Tibial nerve (tissue), 4 donors: Measurements from ENCODE around the gene INAFM1. TPM values are rescaled to one million over a fixed set of nuclear protein-coding genes. Genes with fewer than 3 reads are reported as not detected.
A peak's percentile ranks its signal among the peaks of the same experiment; 100 is the strongest.

ENCODE experiments used
- DNase-seq, 2 donors: peaks; one replicate each; pipeline ENCODE4 v3.0.0-alpha.2; 2019; ENCODE audit warnings: low spot score in 2 of 2
- H3K27ac ChIP-seq, 4 donors: fragments of 200-600 bp; sonication (generic) in 3 of 4; one replicate each; pipeline ENCODE4 v1.5.1; 2017 to 2019; ENCODE audit warnings: mild to moderate bottlenecking in 1 of 4
- H3K27me3 ChIP-seq, 2 donors: fragments of 200-600 bp; sonication (generic) in 1 of 2; one replicate each; pipeline versions ENCODE4 v1.5.1 to v1.6.0; 2017 to 2019
- H3K36me3 ChIP-seq, 3 donors: fragments of 200-600 bp; sonication (generic); one replicate each; pipeline ENCODE4 v1.5.1; 2018 to 2019
- H3K4me1 ChIP-seq, 4 donors: fragments of 200-600 bp; sonication (generic) in 3 of 4; one replicate each; pipeline ENCODE4 v1.5.1; 2017 to 2019
- H3K4me3 ChIP-seq, 4 donors: fragments of 200-600 bp; sonication (generic) in 3 of 4; one replicate each; pipeline ENCODE4 v1.5.1; 2017 to 2019; ENCODE audit warnings: mild to moderate bottlenecking in 1 of 4, moderate library complexity in 1 of 4
- H3K9me3 ChIP-seq, 4 donors: fragments of 200-600 bp; sonication (generic) in 3 of 4; one replicate each; pipeline ENCODE4 v1.5.1; 2017 to 2019
- CTCF ChIP-seq, 5 experiments: fragments of 200-600 bp in 3 of 5; fragments of 450-650 bp in 2 of 5; sonication (generic) in 3 of 5; IDR thresholded peaks; one replicate each; pipeline ENCODE4 v1.5.1; 2016 to 2019; ENCODE audit warnings: antibody characterized with exemption in 5 of 5, mild to moderate bottlenecking in 3 of 5, moderate library complexity in 2 of 5
- EP300 ChIP-seq, 2 donors: sonication (generic); formaldehyde crosslinking; IDR thresholded peaks; one replicate each; pipeline ENCODE4 v1.6.1; 2017; ENCODE audit warnings: antibody characterized with exemption in 2 of 2, mild to moderate bottlenecking in 1 of 2
- POLR2A ChIP-seq, 2 donors: fragments of 450-650 bp; IDR thresholded peaks; one replicate each; pipeline ENCODE4 v1.6.1; 2017; ENCODE audit warnings: antibody characterized with exemption in 2 of 2, mild to moderate bottlenecking in 2 of 2, moderate library complexity in 2 of 2
- WGBS, 2 donors: methylation state at CpG; one replicate each; pipeline ENCODE4 v1.1.5; 2018; 5-methylcytosine and 5-hydroxymethylcytosine counted together
- small RNA-seq: library from RNA; depleted of rRNA; stranded (forward); fragments of <200 nt; gene quantifications from one replicate; pipeline ENCODE3, GENCODE V24; 2016
- total RNA-seq, 4 donors: library from RNA; depleted of rRNA; stranded (reverse); fragments of >200 nt; gene quantifications; one replicate each; pipeline ENCODE4 v1.1.0, GENCODE V29; 2016

Gene INAFM1
- total RNA-seq, 4 donors from 2014 or later: 9.6 to 33.9 (median 25.4) TPM

DNA sequence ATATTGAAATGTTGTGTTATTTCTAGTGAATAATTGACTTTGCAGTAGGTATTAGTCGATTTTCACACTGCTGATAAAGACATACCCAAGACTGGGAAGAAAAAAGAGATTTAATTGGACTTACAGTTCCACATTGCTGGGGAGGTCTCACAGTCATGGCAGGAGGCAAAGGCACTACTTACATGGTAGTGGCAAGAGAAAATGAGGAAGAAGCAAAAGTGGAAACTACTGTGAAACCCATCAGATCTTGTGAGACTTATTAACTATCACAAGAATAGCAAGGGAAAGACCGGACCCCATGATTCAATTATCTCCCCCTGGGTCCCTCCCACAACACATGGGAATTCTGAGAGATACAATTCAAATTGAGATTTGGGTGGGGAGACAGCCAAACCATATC lies 47.4 kb downstream of the INAFM1 start:
- 71 to 79% methylated on average over 2 of the region's 2 CpGs for WGBS, 2 donors
- H3K4me1 ChIP-seq: no peaks in the 10 kb centered on the region
- H3K4me3 ChIP-seq: peak overlapping the region in 1 of 4 donors; percentile 10
- peak overlapping the region in 1 of 4 donors; percentile 41 for H3K27ac ChIP-seq
- peaks cover 0 to 6% (median 0%) of the 10 kb centered on the region in 4 donors for H3K9me3 ChIP-seq
- no peak for DNase-seq
- no peaks in the 10 kb centered on the region for H3K36me3 ChIP-seq
- TF ChIP-seq EP300 (IDR thresholded peaks at IDR 0.05) (peak in 1 of 2 donors; percentile 38), CTCF (IDR thresholded peaks at IDR 0.05) (no peak)
- peaks cover 0 to 23% of the 10 kb centered on the region in 2 donors for H3K27me3 ChIP-seq

DNA sequence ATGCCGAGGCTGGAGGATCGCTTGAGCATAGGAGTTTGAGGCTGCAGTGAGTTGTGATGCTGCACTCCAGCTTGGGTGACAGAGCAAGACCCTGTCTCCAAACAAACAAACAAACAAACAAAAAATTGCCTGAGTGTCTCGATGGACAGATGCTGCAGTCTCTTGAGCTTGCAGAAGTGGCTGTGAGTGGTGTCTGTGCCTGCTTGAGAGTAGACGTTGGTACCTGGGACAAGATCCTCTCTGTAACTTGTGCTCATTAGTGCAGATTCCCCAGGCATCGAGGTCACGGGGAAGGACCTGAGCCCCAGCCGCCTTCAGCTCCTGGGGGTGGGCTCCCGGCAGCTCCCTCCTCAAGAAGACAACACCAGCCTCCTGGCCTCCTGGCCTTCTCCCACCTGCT lies 48.7 kb downstream of the INAFM1 start:
- TF ChIP-seq EP300 (IDR thresholded peaks at IDR 0.05): no peak
- H3K4me1 ChIP-seq: no peaks in the 10 kb centered on the region
- peak overlapping the region in 2 of 4 donors; percentile 63 to 72 for H3K27ac ChIP-seq
- H3K4me3 ChIP-seq: peak overlapping the region in 1 of 4 donors; percentile 30
- H3K9me3 ChIP-seq: peaks cover 0 to 6% (median 0%) of the 10 kb centered on the region in 4 donors
- H3K36me3 ChIP-seq: no peaks in the 10 kb centered on the region
- no peak for DNase-seq
- 66 to 72% methylated on average over 8 of the region's 8 CpGs for WGBS, 2 donors
- H3K27me3 ChIP-seq: peaks cover 0 to 23% of the 10 kb centered on the region in 2 donors

DNA sequence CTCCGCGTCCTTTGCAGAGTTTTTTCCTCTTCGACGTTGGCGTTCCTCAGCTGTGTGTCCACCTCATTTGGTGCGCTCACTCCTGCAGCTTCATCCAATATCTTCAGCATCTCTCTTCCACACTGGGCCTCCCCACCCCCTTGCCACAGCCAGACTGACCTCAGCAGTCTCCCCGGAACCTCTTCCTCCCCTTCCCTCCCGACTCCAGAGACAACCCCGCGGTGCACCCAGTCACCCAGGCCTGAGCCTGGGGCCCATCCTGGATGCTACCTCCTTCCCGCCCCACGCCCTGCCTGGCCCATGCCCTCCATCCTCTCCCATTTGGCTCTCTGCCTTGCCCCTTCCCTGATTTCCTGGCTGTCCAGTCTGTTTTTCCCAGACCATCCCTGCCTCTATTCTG lies 49.2 kb downstream of the INAFM1 start:
- Histone ChIP-seq H3K27me3 (peaks cover 0 to 18% of the 10 kb centered on the region in 2 donors), H3K4me1 (no peaks in the 10 kb centered on the region), H3K4me3 (peak overlapping the region in 1 of 4 donors; percentile 30), H3K9me3 (peaks cover 0 to 6% (median 0%) of the 10 kb centered on the region in 4 donors), H3K36me3 (no peaks in the 10 kb centered on the region), H3K27ac (peak overlapping the region in 3 of 4 donors; percentile 34 to 72 (median 63))
- WGBS, 2 donors: 77% methylated on average over 12 of the region's 12 CpGs
- no peak for DNase-seq
- TF ChIP-seq EP300 (IDR thresholded peaks at IDR 0.05): no peak
- TF ChIP-seq POLR2A (IDR thresholded peaks at IDR 0.05): no peak
- no peak for TF ChIP-seq CTCF (IDR thresholded peaks at IDR 0.05)

DNA sequence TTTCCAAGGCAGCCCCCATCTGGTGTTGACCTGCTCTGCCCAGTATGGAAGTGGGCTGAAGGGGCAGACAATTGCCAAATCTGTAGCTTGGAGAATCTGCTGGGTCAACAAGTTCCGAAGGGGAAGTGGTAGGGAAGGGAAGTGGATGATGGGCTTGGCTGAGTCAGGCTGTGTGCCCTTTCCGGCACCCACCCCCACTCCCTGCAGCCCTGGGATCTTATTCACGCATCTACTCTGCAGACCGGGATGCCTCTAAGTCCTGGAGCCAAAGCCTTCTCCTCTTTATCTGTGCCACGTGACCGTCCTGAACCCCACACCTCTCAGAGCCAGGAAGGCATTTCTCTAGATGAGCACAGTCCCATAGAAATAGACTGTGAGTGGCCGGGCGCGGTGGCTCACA lies 49.8 kb downstream of the INAFM1 start:
- H3K9me3 ChIP-seq: peaks cover 0 to 6% (median 0%) of the 10 kb centered on the region in 4 donors
- H3K27me3 ChIP-seq: peaks cover 0 to 16% of the 10 kb centered on the region in 2 donors
- 48 to 62% methylated on average over 9 of the region's 9 CpGs for WGBS, 2 donors
- DNase-seq: peak in 1 of 2 donors; percentile 50
- no peaks in the 10 kb centered on the region for H3K4me1 ChIP-seq
- peak overlapping the region in 1 of 4 donors; percentile 72 for H3K27ac ChIP-seq
- H3K4me3 ChIP-seq: peak overlapping the region in 1 of 4 donors; percentile 30
- no peaks in the 10 kb centered on the region for H3K36me3 ChIP-seq
- peak; percentile 65 to 84 for TF ChIP-seq EP300 (IDR thresholded peaks at IDR 0.05)
- TF ChIP-seq CTCF (IDR thresholded peaks at IDR 0.05): no peak
- no peak for TF ChIP-seq POLR2A (IDR thresholded peaks at IDR 0.05)

Small RNAs within 50 kb of the gene (small RNA-seq; reads per million reads assigned to genes)
- not detected for gene MIR3190

Other genes with a start within 250 kb of the INAFM1 start
- gene TMEM160, start 226.3 kb upstream of the INAFM1 start, total RNA-seq: 10 to 100 TPM; 37.5 to 78.5 (median 66.8) TPM
- 10 to 100 TPM; 25.5 to 40.4 (median 34.2) TPM for gene ZC3H4, start 161.1 kb upstream of the INAFM1 start, total RNA-seq
- gene SAE1, start 144.1 kb upstream of the INAFM1 start, total RNA-seq: 10 to 100 TPM; 37.9 to 66.9 (median 50.8) TPM
- 10 to 100 TPM in 1 of 4 donors, 1 to 10 TPM in 3; 2.8 to 11.0 (median 6.3) TPM for gene BBC3, start 43.7 kb upstream of the INAFM1 start, total RNA-seq
- gene CCDC9, start 18.4 kb upstream of the INAFM1 start, total RNA-seq: 10 to 100 TPM; 23.8 to 39.0 (median 32.7) TPM
- 10 to 100 TPM in 3 of 4 donors, 1 to 10 TPM in 1; 5.0 to 34.5 (median 12.7) TPM for gene C5AR1, start 35.0 kb downstream of the INAFM1 start, total RNA-seq
- gene C5AR2, start 57.3 kb downstream of the INAFM1 start, total RNA-seq: 10 to 100 TPM in 1 of 4 donors, 1 to 10 TPM in 3; 1.5 to 11.0 (median 4.7) TPM
- 10 to 100 TPM; 12.4 to 43.8 (median 13.9) TPM for gene DHX34, start 74.4 kb downstream of the INAFM1 start, total RNA-seq
- gene MEIS3, start 144.6 kb downstream of the INAFM1 start, total RNA-seq: 10 to 100 TPM; 11.5 to 30.8 (median 16.8) TPM
- not detected for gene SLC8A2, start 197.0 kb downstream of the INAFM1 start, total RNA-seq
- gene KPTN, start 209.3 kb downstream of the INAFM1 start, total RNA-seq: 10 to 100 TPM in 1 of 4 donors, 1 to 10 TPM in 3; 3.1 to 10.8 (median 8.2) TPM
- 100 to 1,000 TPM; 130 to 152 (median 138) TPM for gene NAPA, start 240.2 kb downstream of the INAFM1 start, total RNA-seq